HFFc6 (cell line): ENCODE measurements around the gene UBE2G1. TPM values are rescaled to one million over a fixed set of nuclear protein-coding genes. Genes with fewer than 3 reads are reported as not detected.
A peak's percentile ranks its signal among the peaks of the same experiment; 100 is the strongest.

Experiments used
- DNase-seq: peaks from one replicate; pipeline ENCODE4 v3.0.0-alpha.2; 2018
- H3K27ac Mint-ChIP-seq: 2 replicates; pipeline ENCODE4 v1.8.0; 2020; ENCODE audit warnings: mild to moderate bottlenecking, mixed read lengths
- H3K27me3 Mint-ChIP-seq: 2 replicates; pipeline ENCODE4 v1.8.0; 2021; ENCODE audit warnings: mild to moderate bottlenecking, moderate library complexity, mixed read lengths; ENCODE audit not compliant: insufficient read depth
- H3K36me3 Mint-ChIP-seq: 2 replicates; pipeline ENCODE4 v1.8.0; 2021; ENCODE audit warnings: low read depth, mixed read lengths
- H3K4me1 Mint-ChIP-seq: 2 replicates; pipeline ENCODE4 v1.8.0; 2020; ENCODE audit warnings: low read depth, mixed read lengths
- H3K4me3 Mint-ChIP-seq: 2 replicates; pipeline ENCODE4 v1.8.0; 2020; ENCODE audit warnings: mild to moderate bottlenecking, moderate library complexity, mixed read lengths
- H3K9me3 Mint-ChIP-seq: 2 replicates; pipeline ENCODE4 v1.8.0; 2020; ENCODE audit warnings: mild to moderate bottlenecking, mixed read lengths
- CTCF ChIP-seq: fragments of 200-600 bp; sonication (generic); IDR thresholded peaks from 2 replicates; pipeline ENCODE4 v1.5.0; 2021; ENCODE audit warnings: antibody characterized with exemption, mild to moderate bottlenecking
- total RNA-seq, 6 experiments: library from RNA; stranded (reverse); fragmentation: NEBNext Ultra II Directional; extraction: Animal tissue kit (Norgen Biotek cat#: 25700); gene quantifications; 2 replicates in 1 of 6; 3 replicates in 5 of 6; pipeline ENCODE4 v1.2.3, GENCODE V29; 2021

The UBE2G1 gene
- total RNA-seq, 6 experiments from 2014 or later, result 56.3 to 73.1 (median 62.6) TPM

- Mint-ChIP-seq H3K27me3 (0 out of 2 replicates have a peak, but pooled peaks cover under 1% of the 10 kb centered on the region), H3K9me3 (no peaks in the 10 kb centered on the region), H3K27ac (no peak overlapping the region), H3K4me3 (no peak overlapping the region), H3K4me1 (peaks cover 15% of the 10 kb centered on the region), H3K36me3 (no peaks in the 10 kb centered on the region)
- TF ChIP-seq CTCF, result no peak
- peak; percentile 25 for DNase-seq
Observed at GRCh38 chr17:4394208-4395110, 28.0 kb upstream of the UBE2G1 start.

GRCh38 chr17:4393806-4394205, 27.3 kb upstream of the UBE2G1 start:
- no peak overlapping the region for H3K4me3 Mint-ChIP-seq
- H3K27me3 Mint-ChIP-seq, result no peaks in the 10 kb centered on the region; the same call in 1 of the 2 replicates
- no peaks in the 10 kb centered on the region for H3K36me3 Mint-ChIP-seq
- DNase-seq, result no peak
- H3K9me3 Mint-ChIP-seq, result no peaks in the 10 kb centered on the region
- no peak for TF ChIP-seq CTCF
- H3K27ac Mint-ChIP-seq, result no peak overlapping the region
- H3K4me1 Mint-ChIP-seq, result peaks cover 15% of the 10 kb centered on the region

GRCh38 chr17:4389079-4389478, 22.6 kb upstream of the UBE2G1 start:
- H3K36me3 Mint-ChIP-seq, result no peaks in the 10 kb centered on the region
- DNase-seq, result no peak
- H3K9me3 Mint-ChIP-seq, result no peaks in the 10 kb centered on the region
- TF ChIP-seq CTCF, result no peak
- peaks cover 2% of the 10 kb centered on the region for H3K27me3 Mint-ChIP-seq
- H3K4me1 Mint-ChIP-seq, result peaks cover 18% of the 10 kb centered on the region
- H3K27ac Mint-ChIP-seq, result no peak overlapping the region
- no peak overlapping the region for H3K4me3 Mint-ChIP-seq

- Mint-ChIP-seq H3K36me3 (no peaks in the 10 kb centered on the region), H3K27me3 (peaks cover 2% of the 10 kb centered on the region), H3K4me1 (peaks cover 12% of the 10 kb centered on the region), H3K27ac (no peak overlapping the region), H3K9me3 (no peaks in the 10 kb centered on the region), H3K4me3 (no peak overlapping the region)
- DNase-seq, result no peak
- no peak for TF ChIP-seq CTCF
Observed at GRCh38 chr17:4387137-4387536, 20.7 kb upstream of the UBE2G1 start.

- Mint-ChIP-seq H3K4me1 (peaks cover 12% of the 10 kb centered on the region), H3K27ac (no peak overlapping the region), H3K4me3 (no peak overlapping the region), H3K36me3 (no peaks in the 10 kb centered on the region), H3K9me3 (no peaks in the 10 kb centered on the region), H3K27me3 (peaks cover 2% of the 10 kb centered on the region)
- DNase-seq, result no peak
- no peak for TF ChIP-seq CTCF
Observed at GRCh38 chr17:4386406-4386805, 19.9 kb upstream of the UBE2G1 start.
